IMR-90 (cell line): ENCODE results near the gene GHR. TPM values are rescaled to one million over a fixed set of nuclear protein-coding genes. Genes with fewer than 3 reads are reported as not detected.

Source experiments
- ATAC-seq: fragments of 200-7000 bp; cut with Tn5 transposase; 2 replicates; pipeline ENCODE4 v1.9.1; 2020; ENCODE audit warnings: low read depth, mild to moderate bottlenecking, moderate library complexity
- BruUV-seq: library from RNA; stranded (reverse); fragments of 400-500 nt; replicated peaks from 2 replicates; lab custom pipeline; 2021; lab: Mats Ljungman, UMichigan
- CTCF ChIA-PET: fragments of 300-600 bp; formaldehyde crosslinking; extraction: SDS; loops from one replicate; lab custom pipeline; 2021; ENCODE audit warnings: antibody characterized with exemption; lab: Yijun Ruan, JAX
- POLR2A ChIA-PET: fragments of 300-600 bp; sonication (Branson Sonifier 250); formaldehyde crosslinking; loops from one replicate; lab custom pipeline; 2022; ENCODE audit warnings: antibody characterized with exemption; ENCODE audit not compliant: unreplicated experiment; lab: Charles Lee
- DNase-seq: peaks from one replicate; pipeline ENCODE4 v3.0.0; 2013
- H2AFZ ChIP-seq: replicated peaks from 2 replicates; pipeline ENCODE3; 2013; ENCODE audit warnings: low read length, mild to moderate bottlenecking; ENCODE audit not compliant: poor library complexity
- H2AK5ac ChIP-seq: 2 replicates; pipeline ENCODE4 v1.6.1; 2013; ENCODE audit warnings: low read depth, low read length, inconsistent platforms
- H2AK9ac ChIP-seq: replicated peaks from 2 replicates; pipeline ENCODE3; 2013; ENCODE audit warnings: mild to moderate bottlenecking, low read depth, low read length, moderate library complexity; ENCODE audit not compliant: poor library complexity
- H2BK120ac ChIP-seq: 2 replicates; pipeline ENCODE4 v1.6.1; 2013; ENCODE audit warnings: low read depth, low read length, inconsistent platforms
- H2BK15ac ChIP-seq: 3 replicates; pipeline ENCODE4 v1.6.1; 2013; ENCODE audit warnings: low read depth, low read length, inconsistent platforms
- H2BK20ac ChIP-seq: 2 replicates; pipeline ENCODE4 v1.6.1; 2013; ENCODE audit warnings: low read depth, mild to moderate bottlenecking, inconsistent platforms, low read length, moderate library complexity
- H2BK5ac ChIP-seq: 2 replicates; pipeline ENCODE4 v1.6.1; 2013; ENCODE audit warnings: mild to moderate bottlenecking, low read depth, low read length, inconsistent platforms; ENCODE audit not compliant: poor library complexity, severe bottlenecking
- H3K14ac ChIP-seq: replicated peaks from 2 replicates; pipeline ENCODE4 v1.6.1; 2013; ENCODE audit warnings: low read depth, low read length, inconsistent platforms
- H3K18ac ChIP-seq: 2 replicates; pipeline ENCODE4 v1.6.1; 2013; ENCODE audit warnings: low read depth, low read length, control low read depth
- H3K23ac ChIP-seq: 2 replicates; pipeline ENCODE4 v1.6.1; 2013; ENCODE audit warnings: low read depth, low read length, inconsistent platforms
- H3K27ac ChIP-seq: 2 replicates; pipeline ENCODE4 v1.5.1; 2013; ENCODE audit warnings: mild to moderate bottlenecking, control low read depth, low read length; ENCODE audit not compliant: insufficient read depth
- H3K27me3 ChIP-seq: 2 replicates; pipeline ENCODE4 v1.6.1; 2013; ENCODE audit warnings: low read length; ENCODE audit not compliant: control insufficient read depth, insufficient read depth
- H3K36me3 ChIP-seq: 2 replicates; pipeline ENCODE4 v1.6.1; 2013; ENCODE audit warnings: low read length, mixed read lengths; ENCODE audit not compliant: control insufficient read depth, insufficient read depth
- H3K4ac ChIP-seq: 2 replicates; pipeline ENCODE4 v1.6.1; 2013; ENCODE audit warnings: low read depth, low read length, inconsistent platforms
- H3K4me1 ChIP-seq: 2 replicates; pipeline ENCODE4 v1.6.1; 2013; ENCODE audit warnings: low read length, mixed read lengths; ENCODE audit not compliant: control insufficient read depth, insufficient read depth
- H3K4me2 ChIP-seq: 2 replicates; pipeline ENCODE4 v1.6.1; 2013; ENCODE audit warnings: low read depth, mild to moderate bottlenecking, control low read depth, low read length, moderate library complexity
- H3K4me3 ChIP-seq: 2 replicates; pipeline ENCODE4 v1.5.1; 2013; ENCODE audit warnings: low read depth, mild to moderate bottlenecking, control low read depth, low read length, moderate library complexity; ENCODE audit not compliant: insufficient read depth
- H3K56ac ChIP-seq: 2 replicates; pipeline ENCODE4 v1.6.1; 2013; ENCODE audit warnings: low read length, inconsistent platforms; ENCODE audit not compliant: insufficient read depth; ENCODE audit errors: extremely low read depth
- H3K79me1 ChIP-seq, 2 experiments: 2 replicates each; pipeline ENCODE4 v1.6.1; 2013; ENCODE audit warnings: low read length in 2 of 2, inconsistent platforms in 1 of 2, low read depth in 1 of 2
- H3K9ac ChIP-seq: 2 replicates; pipeline ENCODE4 v1.6.1; 2013; ENCODE audit warnings: low read depth, low read length, control low read depth
- H3K9me1 ChIP-seq: 2 replicates; pipeline ENCODE4 v1.6.1; 2013; ENCODE audit warnings: low read length, inconsistent platforms; ENCODE audit not compliant: insufficient read depth
- H3K9me3 ChIP-seq: 2 replicates; pipeline ENCODE4 v1.6.1; 2013; ENCODE audit warnings: low read length; ENCODE audit not compliant: control insufficient read depth, insufficient read depth
- H4K20me1 ChIP-seq: 2 replicates; pipeline ENCODE4 v1.6.1; 2013; ENCODE audit warnings: low read length, inconsistent platforms; ENCODE audit not compliant: insufficient read depth
- H4K5ac ChIP-seq: 2 replicates; pipeline ENCODE4 v1.6.1; 2013; ENCODE audit warnings: mild to moderate bottlenecking, low read depth, low read length, control low read depth
- H4K8ac ChIP-seq, 2 experiments: 2 replicates each; pipeline ENCODE4 v1.6.1; 2013; ENCODE audit warnings: low read depth in 2 of 2, low read length in 2 of 2, control low read depth in 1 of 2, inconsistent platforms in 1 of 2
- H4K91ac ChIP-seq: 2 replicates; pipeline ENCODE4 v1.6.1; 2013; ENCODE audit warnings: low read depth, low read length, inconsistent platforms; ENCODE audit not compliant: insufficient read depth
- BHLHE40 ChIP-seq: fragments of 150-350 bp; IDR thresholded peaks from 2 replicates; pipeline ENCODE4 v1.6.1; 2016; ENCODE audit warnings: mild to moderate bottlenecking, low read depth, low read length
- CEBPB ChIP-seq: IDR thresholded peaks from 2 replicates; pipeline ENCODE4 v1.6.1; 2012; ENCODE audit warnings: low read depth, low read length, improper control_type of control experiment
- CHD1 ChIP-seq: IDR thresholded peaks from 2 replicates; pipeline ENCODE4 v1.6.1; 2012; ENCODE audit warnings: low read depth, low read length, improper control_type of control experiment
- FOS ChIP-seq: fragments of 150-350 bp; IDR thresholded peaks from 2 replicates; pipeline ENCODE4 v1.6.1; 2016; ENCODE audit warnings: low read depth, low read length
- MAFK ChIP-seq: IDR thresholded peaks from 2 replicates; pipeline ENCODE4 v1.6.1; 2012; ENCODE audit warnings: low read depth, low read length, improper control_type of control experiment
- MAZ ChIP-seq: IDR thresholded peaks from 2 replicates; pipeline ENCODE4 v1.6.1; 2012; ENCODE audit warnings: low read depth, mild to moderate bottlenecking, low read length, improper control_type of control experiment, moderate library complexity, borderline replicate concordance
- MXI1 ChIP-seq: IDR thresholded peaks from 2 replicates; pipeline ENCODE4 v1.6.1; 2012; ENCODE audit warnings: low read depth, mild to moderate bottlenecking, low read length, moderate library complexity, borderline replicate concordance
- POLR2A ChIP-seq: IDR thresholded peaks from 2 replicates; pipeline ENCODE4 v1.6.1; 2012; ENCODE audit warnings: mild to moderate bottlenecking, low read depth, low read length
- RAD21 ChIP-seq: IDR thresholded peaks from 2 replicates; pipeline ENCODE4 v1.6.1; 2012; ENCODE audit warnings: low read length, improper control_type of control experiment
- WGBS, 2 experiments: methylation state at CpG; one replicate each; pipeline versions ENCODE4 v1.1.5 to v1.1.7; 2013; ENCODE audit warnings: missing lambda C conversion rate in 2 of 2; ENCODE audit not compliant: insufficient read length in 1 of 2; ENCODE audit errors: extremely low coverage in 2 of 2; 5-methylcytosine and 5-hydroxymethylcytosine counted together
- dilution Hi-C: fragments of 300-500 bp; cut with HindIII; formaldehyde crosslinking; loops from one replicate; pipeline ENCODE4 v1.14.3; 2018; ENCODE audit warnings: low sequenced_read_pairs; ENCODE audit not compliant: unreplicated experiment
- in situ Hi-C: fragments of 300-500 bp; cut with MboI; formaldehyde crosslinking; loops from 3 replicates; pipeline ENCODE4 v1.14.3; 2019; ENCODE audit warnings: low sequenced_read_pairs, inconsistent platforms, mixed read lengths
- intact Hi-C: fragments of 100-400 bp; cut with micrococcal nuclease; formaldehyde crosslinking; loops from 2 replicates; pipeline ENCODE4 v1.10.0; 2022
- polyA plus RNA-seq, 3 experiments: library from polyadenylated mRNA; depleted of rRNA; stranded (reverse); fragments of >200 nt; gene quantifications; 2 replicates each; pipeline ENCODE4 v1.2.3, GENCODE V29; 2012; ENCODE audit warnings: low replicate concordance in 1 of 3
- total RNA-seq: library from RNA; depleted of rRNA; stranded (reverse); fragments of >200 nt; gene quantifications from 2 replicates; pipeline ENCODE4 v1.2.3, GENCODE V29; 2012
- TF ChIP-seq, protein P1 (sequence below): fragments of 150-350 bp; IDR thresholded peaks from 2 replicates; pipeline ENCODE4 v1.6.1; 2017; ENCODE audit warnings: mild to moderate bottlenecking, antibody characterized with exemption, low read length, low read depth
- TF ChIP-seq, protein P2 (sequence below): conservative IDR thresholded peaks from 2 replicates; pipeline ENCODE4 v1.5.1; 2012; ENCODE audit warnings: mild to moderate bottlenecking, low read depth, low read length, improper control_type of control experiment

Gene GHR
- total and polyA plus RNA-seq, 2 of the 4 experiments (the other 2 are of a cell fraction): 0.36 to 1.1 TPM

DNA sequence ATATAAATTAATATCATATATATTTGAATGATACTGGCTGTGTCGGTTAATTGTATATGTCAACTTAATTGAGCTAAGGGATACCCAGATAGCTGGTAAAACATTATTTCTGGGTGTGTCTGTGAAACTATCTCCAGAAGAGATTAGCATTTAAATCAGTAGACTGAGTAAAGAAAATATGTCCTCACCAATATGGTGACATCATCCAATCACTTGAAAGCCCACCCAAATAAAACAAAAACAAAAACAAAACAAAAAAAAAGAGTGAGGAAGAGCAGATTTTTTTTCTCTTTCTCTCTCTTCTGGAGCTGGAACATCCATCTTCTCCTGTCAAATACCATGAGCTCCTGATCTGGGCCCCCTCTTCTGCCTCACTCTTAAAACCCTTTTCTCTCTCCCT, 317.7 kb downstream of the GHR start:
- Histone ChIP-seq H3K4me1 (no peaks in the 10 kb centered on the region), H3K9me3 (no peaks in the 10 kb centered on the region), H3K23ac (no peak overlapping the region), H3K9ac (no peak overlapping the region), H4K5ac (no peak overlapping the region), H3K4ac (no peak overlapping the region), H3K18ac (no peak overlapping the region), H4K91ac (no peak overlapping the region), H4K20me1 (no peaks in the 10 kb centered on the region), H3K27me3 (no peaks in the 10 kb centered on the region), H3K9me1 (no peaks in the 10 kb centered on the region), H3K14ac (no peak overlapping the region), H2BK15ac (no peak overlapping the region), H4K8ac (no peak overlapping the region), H3K36me3 (no peaks in the 10 kb centered on the region), H3K27ac (no peak overlapping the region), H3K4me3 (no peak overlapping the region), H3K56ac (no peak overlapping the region), H2BK120ac (no peak overlapping the region), H2AK5ac (no peak overlapping the region), H2BK20ac (no peak overlapping the region), H2AFZ (no peak overlapping the region), H2AK9ac (no peak overlapping the region), H3K4me2 (no peak overlapping the region), H2BK5ac (no peak overlapping the region), H3K79me1 (no peaks in the 10 kb centered on the region)
- in situ Hi-C loops (no loop called here), intact Hi-C loops (no loop called here), dilution Hi-C loops (no loop called here)
- POLR2A ChIA-PET: interaction anchor here (0.5 kb wide), 1 partner anchor 686 kb away, joined by 3 read pairs; no protein-coding TSS in a partner anchor
- TF ChIP-seq POLR2A (no peak), RAD21 (no peak), MXI1 (no peak), MAFK (no peak), FOS (no peak), MAZ (no peak), CHD1 (no peak), BHLHE40 (no peak), CEBPB (no peak)
- TF ChIP-seq, protein P1, sequence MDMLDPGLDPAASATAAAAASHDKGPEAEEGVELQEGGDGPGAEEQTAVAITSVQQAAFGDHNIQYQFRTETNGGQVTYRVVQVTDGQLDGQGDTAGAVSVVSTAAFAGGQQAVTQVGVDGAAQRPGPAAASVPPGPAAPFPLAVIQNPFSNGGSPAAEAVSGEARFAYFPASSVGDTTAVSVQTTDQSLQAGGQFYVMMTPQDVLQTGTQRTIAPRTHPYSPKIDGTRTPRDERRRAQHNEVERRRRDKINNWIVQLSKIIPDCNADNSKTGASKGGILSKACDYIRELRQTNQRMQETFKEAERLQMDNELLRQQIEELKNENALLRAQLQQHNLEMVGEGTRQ: no peak
- TF ChIP-seq, protein P2, sequence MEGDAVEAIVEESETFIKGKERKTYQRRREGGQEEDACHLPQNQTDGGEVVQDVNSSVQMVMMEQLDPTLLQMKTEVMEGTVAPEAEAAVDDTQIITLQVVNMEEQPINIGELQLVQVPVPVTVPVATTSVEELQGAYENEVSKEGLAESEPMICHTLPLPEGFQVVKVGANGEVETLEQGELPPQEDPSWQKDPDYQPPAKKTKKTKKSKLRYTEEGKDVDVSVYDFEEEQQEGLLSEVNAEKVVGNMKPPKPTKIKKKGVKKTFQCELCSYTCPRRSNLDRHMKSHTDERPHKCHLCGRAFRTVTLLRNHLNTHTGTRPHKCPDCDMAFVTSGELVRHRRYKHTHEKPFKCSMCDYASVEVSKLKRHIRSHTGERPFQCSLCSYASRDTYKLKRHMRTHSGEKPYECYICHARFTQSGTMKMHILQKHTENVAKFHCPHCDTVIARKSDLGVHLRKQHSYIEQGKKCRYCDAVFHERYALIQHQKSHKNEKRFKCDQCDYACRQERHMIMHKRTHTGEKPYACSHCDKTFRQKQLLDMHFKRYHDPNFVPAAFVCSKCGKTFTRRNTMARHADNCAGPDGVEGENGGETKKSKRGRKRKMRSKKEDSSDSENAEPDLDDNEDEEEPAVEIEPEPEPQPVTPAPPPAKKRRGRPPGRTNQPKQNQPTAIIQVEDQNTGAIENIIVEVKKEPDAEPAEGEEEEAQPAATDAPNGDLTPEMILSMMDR: no peak
- no CpG with 5 or more reads among the region's 1 CpG for WGBS, 2 experiments
- BruUV-seq: no TSS peak
- ATAC-seq (no peak), DNase-seq (no peak)
- CTCF ChIA-PET: interaction anchor here (1.0 kb wide), 1 partner anchor 8 kb away, joined by 3 read pairs; no protein-coding TSS in a partner anchor
